ENCODE measurements around the gene ZNFX1. TPM values are rescaled to one million over a fixed set of nuclear protein-coding genes. Genes with fewer than 3 reads are reported as not detected.

ZNFX1 gene
- polyA plus RNA-seq (2012; rRNA removed): 3.9 and 4.6 TPM in 2 replicates
- 4.5 and 4.7 TPM in 2 replicates for polyA plus RNA-seq (2012; cell fraction: cytosol; rRNA removed)
- polyA plus RNA-seq (2012; cell fraction: nucleus; rRNA removed): 8.1 and 9.0 TPM in 2 replicates

- Histone ChIP-seq H3K27me3 (ENCODE audit: insufficient read depth) (no peaks in the 10 kb centered on the region), H3K79me2 (ENCODE audit: insufficient read depth) (peaks cover 94% of the 10 kb centered on the region), H3K4me2 (peak within 1 kb of the TSS; percentile 89), H3K9ac (peak within 1 kb of the TSS; percentile 96), H3K9me2 (no peaks in the 10 kb centered on the region), H3K4me3 (ENCODE audit: low read depth in 2 of 2, low read length in 1 of 2) (peak within 1 kb of the TSS; percentile 65 to 90), H3K27ac (ENCODE audit: low read depth in 2 of 2, low read length in 1 of 2) (peak within 1 kb of the TSS; percentile 95), H2AFZ (ENCODE audit: low read depth) (peak within 1 kb of the TSS; percentile 86), H3K4me1 (ENCODE audit: control insufficient read depth in 1 of 2, insufficient read depth in 2 of 2, low read depth in 1 of 2, low read length in 1 of 2) (peaks cover 17 to 18% of the 10 kb centered on the region in 2 experiments), H4K20me1 (ENCODE audit: insufficient read depth) (peaks cover 52% of the 10 kb centered on the region), H3K36me3 (replicated peaks in 1 of 2; ENCODE audit: control insufficient read depth in 1 of 2, insufficient read depth in 2 of 2, low read length in 1 of 2) (peaks cover 47 to 69% of the 10 kb centered on the region in 2 experiments), H3F3A (replicated peaks; ENCODE audit: insufficient read depth) (peaks cover 60% of the 10 kb centered on the region), H3K9me3 (peaks cover 11% of the 10 kb centered on the region; the same call in 1 of the 2 replicates)
- CTCF ChIA-PET: no interaction called here
- POLR2A ChIA-PET: interaction anchor here (0.6 to 1.0 kb wide), 7 partner anchors 10 to 32 kb away, joined by 3 to 9 read pairs (median 3); no protein-coding TSS in a partner anchor
- DNase-seq: peak; percentile 96
- 0% methylated on average over 1 of the region's 80 CpGs for WGBS (ENCODE audit: low lambda C conversion rate)
- TF ChIP-seq RFX5 (IDR thresholded peaks at IDR 0.05; ENCODE audit: low read length) (no peak), NFIC (IDR thresholded peaks at IDR 0.05; ENCODE audit: borderline replicate concordance) (0 out of 2 replicates have a peak, but pooled peaks have one; percentile 36), IRF3 (IDR thresholded peaks at IDR 0.05; ENCODE audit: low read depth, low read length) (no peak), YY1 (IDR thresholded peaks at IDR 0.05; ENCODE audit: low read depth) (peak; percentile 91), EZH2phosphoT487 (IDR thresholded peaks at IDR 0.05; ENCODE audit: borderline replicate concordance, low read depth) (no peak), TAF1 (IDR thresholded peaks at IDR 0.05; ENCODE audit: borderline replicate concordance, low read depth, low read length) (peak; percentile 100), RCOR1 (IDR thresholded peaks at IDR 0.05; ENCODE audit: low read length) (no peak), MEF2A (IDR thresholded peaks at IDR 0.05; ENCODE audit: borderline replicate concordance, low read depth) (no peak), GABPA (IDR thresholded peaks at IDR 0.05; ENCODE audit: low read depth) (no peak; the same call in 1 of the 2 replicates), SIN3A (IDR thresholded peaks at IDR 0.05; ENCODE audit: borderline replicate concordance, low read depth, low read length) (peak; percentile 96), CHD2 (IDR thresholded peaks at IDR 0.05; ENCODE audit: low read length, partially characterized antibody) (peak; percentile 54), POLR2AphosphoS5 (IDR thresholded peaks at IDR 0.05; ENCODE audit: low read depth, low read length) (peak; percentile 100), RAD21 (IDR thresholded peaks at IDR 0.05; ENCODE audit: low read length) (no peak), TCF12 (IDR thresholded peaks at IDR 0.05) (no peak), CTCF (IDR thresholded peaks at IDR 0.05) (no peak; the same call in 1 of the 2 replicates), EP300 (IDR thresholded peaks at IDR 0.05; ENCODE audit: borderline replicate concordance in 1 of 2, low read depth in 1 of 2, low read length in 1 of 2) (0 out of 4 replicates have a peak, but pooled peaks of 1 of the 2 experiments have one; percentile 1), FOXJ3 (CRISPR knock-in tag; IDR thresholded peaks at IDR 0.05) (no peak), RXRA (IDR thresholded peaks at IDR 0.05; ENCODE audit: borderline replicate concordance, low read depth) (no peak), FOXM1 (IDR thresholded peaks at IDR 0.05; ENCODE audit: low read depth) (no peak), MXI1 (IDR thresholded peaks at IDR 0.05; ENCODE audit: low read depth, low read length) (peak; percentile 60), GATA2 (CRISPR knock-in tag; IDR thresholded peaks at IDR 0.05) (no peak), NRF1 (IDR thresholded peaks at IDR 0.05; ENCODE audit: low read depth, low read length) (peak; percentile 88), SMC3 (IDR thresholded peaks at IDR 0.05; ENCODE audit: low read depth, low read length) (no peak), USF2 (IDR thresholded peaks at IDR 0.05; ENCODE audit: borderline replicate concordance, low read depth, low read length) (no peak), REST (IDR thresholded peaks at IDR 0.05; ENCODE audit: low read depth, low read length) (peak; percentile 78)
Observed at GRCh38 chr20:49278036-49278817, at the start of gene ZNFX1. TSS of gene ZNFX1 (minus strand) at chr20:49278057. CDS start at chr20:49275839, 2,218 bp downstream.
